Endothelial cell of umbilical vein (primary cell): ENCODE results near the gene PRR36. TPM values are rescaled to one million over a fixed set of nuclear protein-coding genes. Genes with fewer than 3 reads are reported as not detected.

Experiments
- BruUV-seq: library from RNA; stranded (reverse); fragments of 400-500 nt; replicated peaks from 2 replicates; lab custom pipeline; 2021; lab: Mats Ljungman, UMichigan
- CTCF ChIA-PET: fragments of 300-600, 350-600 bp; sonication (Branson Sonifier 250); formaldehyde crosslinking; loops from one replicate; lab custom pipeline; 2021; ENCODE audit warnings: antibody characterized with exemption, inconsistent platforms; lab: Charles Lee
- POLR2A ChIA-PET: fragments of 300-600, 350-600 bp; sonication (Branson Sonifier 250); formaldehyde crosslinking; loops from one replicate; lab custom pipeline; 2021; ENCODE audit warnings: antibody characterized with exemption, inconsistent platforms; lab: Charles Lee
- DNase-seq: peaks from one replicate; pipeline ENCODE4 v3.0.0-alpha.2; 2011; ENCODE audit warnings: low read depth, low spot score
- FAIRE-seq: peaks from 2 replicates; lab custom pipeline; 2011; peaks lifted over from hg19 to GRCh38; lab: Jason Lieb, UNC
- H2AFZ ChIP-seq: 2 replicates; pipeline ENCODE4 v1.6.0; 2012; ENCODE audit warnings: low read depth, low read length, control low read depth, inconsistent platforms
- H3K27ac ChIP-seq: 2 replicates; pipeline ENCODE4 v1.5.1; 2011; ENCODE audit warnings: low read depth, mild to moderate bottlenecking, control low read depth, low read length, moderate library complexity; ENCODE audit not compliant: insufficient read depth
- H3K27me3 ChIP-seq, 2 experiments: 2 replicates each; pipeline versions ENCODE4 v1.6.0 to v1.6.1; 2011; ENCODE audit warnings: low read length in 2 of 2, mixed read lengths in 1 of 2; ENCODE audit not compliant: control insufficient read depth in 2 of 2, insufficient read depth in 2 of 2
- H3K36me3 ChIP-seq, 2 experiments: 2 replicates in 1 of 2; 3 replicates in 1 of 2; pipeline ENCODE4 v1.5.1; 2011; ENCODE audit warnings: low read length in 2 of 2, mild to moderate bottlenecking in 1 of 2, moderate library complexity in 1 of 2; ENCODE audit not compliant: control insufficient read depth in 2 of 2, insufficient read depth in 2 of 2; ENCODE audit errors: extremely low read depth in 1 of 2
- H3K4me1 ChIP-seq: 3 replicates; pipeline ENCODE4 v1.5.1; 2011; ENCODE audit warnings: mild to moderate bottlenecking, low read length; ENCODE audit not compliant: control insufficient read depth, insufficient read depth; ENCODE audit errors: extremely low read depth
- H3K4me2 ChIP-seq: 2 replicates; pipeline ENCODE4 v1.6.1; 2011; ENCODE audit warnings: low read length, control low read depth, mixed read lengths; ENCODE audit not compliant: insufficient read depth
- H3K4me3 ChIP-seq, 3 experiments: fragments of 200-600 bp in 1 of 3; sonication (generic), shearing (Covaris generic) in 1 of 3; replicated peaks in 1 of 3; 2 replicates each; pipeline ENCODE4 v1.5.1; 2011 to 2016; ENCODE audit warnings: control low read depth in 3 of 3, low read length in 3 of 3, mild to moderate bottlenecking in 2 of 3, inconsistent platforms in 1 of 3, low read depth in 1 of 3, moderate library complexity in 1 of 3; ENCODE audit not compliant: insufficient read depth in 1 of 3
- H3K79me2 ChIP-seq: 2 replicates; pipeline ENCODE4 v1.6.0; 2012; ENCODE audit warnings: low read length, inconsistent platforms; ENCODE audit not compliant: control insufficient read depth, insufficient read depth
- H3K9ac ChIP-seq: replicated peaks from 2 replicates; pipeline ENCODE3; 2011; ENCODE audit warnings: low read length, control low read depth; ENCODE audit not compliant: insufficient read depth; ENCODE audit errors: extremely low read depth
- H3K9me1 ChIP-seq: replicated peaks from 3 replicates; pipeline ENCODE4 v1.6.0; 2011; ENCODE audit warnings: mild to moderate bottlenecking, low read length; ENCODE audit not compliant: control insufficient read depth, insufficient read depth; ENCODE audit errors: extremely low read depth
- H3K9me3 ChIP-seq: replicated peaks from 2 replicates; pipeline ENCODE4 v1.5.1; 2012; ENCODE audit warnings: low read length, inconsistent platforms; ENCODE audit not compliant: control insufficient read depth, insufficient read depth
- H4K20me1 ChIP-seq: replicated peaks from 2 replicates; pipeline ENCODE3; 2011; ENCODE audit warnings: mild to moderate bottlenecking, low read length; ENCODE audit not compliant: control insufficient read depth, insufficient read depth; ENCODE audit errors: extremely low read depth
- EZH2 ChIP-seq: IDR thresholded peaks from 2 replicates; pipeline ENCODE4 v1.6.1; 2012; ENCODE audit warnings: borderline replicate concordance, low read depth, mild to moderate bottlenecking, moderate library complexity, low read length, inconsistent platforms; ENCODE audit not compliant: severe bottlenecking
- FOS ChIP-seq: IDR thresholded peaks from 2 replicates; pipeline ENCODE4 v1.6.1; 2011; ENCODE audit warnings: mild to moderate bottlenecking, low read length, moderate library complexity, borderline replicate concordance; ENCODE audit not compliant: insufficient read depth
- GATA2 ChIP-seq: IDR thresholded peaks from 2 replicates; pipeline ENCODE4 v1.7.0; 2011; ENCODE audit warnings: low read depth, mild to moderate bottlenecking, moderate library complexity, mixed read lengths, low read length; ENCODE audit not compliant: insufficient read length, insufficient read depth
- JUN ChIP-seq: IDR thresholded peaks from 2 replicates; pipeline ENCODE4 v1.6.1; 2011; ENCODE audit warnings: borderline replicate concordance, low read depth; ENCODE audit not compliant: insufficient read length, insufficient read depth
- MYC ChIP-seq: IDR thresholded peaks from one replicate; pipeline ENCODE4 v1.6.1; 2011; ENCODE audit warnings: mild to moderate bottlenecking, low read depth, low read length
- POLR2A ChIP-seq: IDR thresholded peaks from 2 replicates; pipeline ENCODE4 v1.6.1; 2012; ENCODE audit warnings: low read depth, mild to moderate bottlenecking, control low read depth, low read length
- POLR2AphosphoS5 ChIP-seq: IDR thresholded peaks from 2 replicates; pipeline ENCODE4 v1.6.1; 2012; ENCODE audit warnings: low read depth, mild to moderate bottlenecking, control low read depth, low read length, moderate library complexity; ENCODE audit not compliant: insufficient read depth
- dilution Hi-C: fragments of 300-500 bp; cut with MboI; formaldehyde crosslinking; loops from one replicate; pipeline ENCODE4 v1.15.0; 2019; ENCODE audit warnings: low sequenced_read_pairs; ENCODE audit not compliant: extremely low pct_ligation_motif_present
- intact Hi-C: fragments of 100-400 bp; cut with micrococcal nuclease; formaldehyde crosslinking; loops from one replicate; pipeline ENCODE4 v1.10.0; 2022
- polyA plus RNA-seq, 4 experiments: library from polyadenylated mRNA; depleted of rRNA in 3 of 4; stranded (reverse) in 3 of 4; unstranded in 1 of 4; fragments of >200 nt; gene quantifications; 2 replicates each; pipeline versions ENCODE4 v1.2.1 to v1.2.3, GENCODE V29; 2011 to 2012; ENCODE audit warnings: missing spikeins in 1 of 4
- total RNA-seq: library from RNA; stranded (reverse); gene quantifications from 2 replicates; pipeline ENCODE4 v1.2.3, GENCODE V29; 2021
- TF ChIP-seq, protein P1 (sequence below): IDR thresholded peaks from 2 replicates; pipeline ENCODE4 v1.6.1; 2011; ENCODE audit not compliant: insufficient read depth, insufficient read length
- TF ChIP-seq, protein P2 (sequence below), 2 donors: IDR thresholded peaks; 1 replicate in 1 of 2; 2 replicates in 1 of 2; pipeline ENCODE4 v1.5.1; 2011; ENCODE audit warnings: low read length in 2 of 2, mild to moderate bottlenecking in 2 of 2, moderate library complexity in 2 of 2, control low read depth in 1 of 2, inconsistent platforms in 1 of 2, low read depth in 1 of 2; ENCODE audit not compliant: insufficient read depth in 1 of 2; ENCODE audit errors: extremely low read depth in 1 of 2

PRR36 gene
- total and polyA plus RNA-seq, 2 donors (not counting 3 experiments of a cell fraction or from before 2014, with no cell fraction given): not detected

- Histone ChIP-seq H3K9me3 (no peaks in the 10 kb centered on the region), H4K20me1 (no peaks in the 10 kb centered on the region), H2AFZ (no peak overlapping the region), H3K4me2 (no peak overlapping the region), H3K4me1 (peaks cover 7% of the 10 kb centered on the region), H3K9ac (no peak overlapping the region), H3K4me3 (no peak overlapping the region), H3K27ac (no peak overlapping the region), H3K36me3 (no peaks in the 10 kb centered on the region), H3K9me1 (no peaks in the 10 kb centered on the region), H3K27me3 (peaks cover 12 to 18% of the 10 kb centered on the region in 2 experiments), H3K79me2 (no peaks in the 10 kb centered on the region)
- no peak for DNase-seq
- POLR2A ChIA-PET: no interaction called here
- FAIRE-seq: no peak
- no TSS peak for BruUV-seq
- intact Hi-C loops (no loop called here), dilution Hi-C loops (no loop called here)
- TF ChIP-seq, protein P1, sequence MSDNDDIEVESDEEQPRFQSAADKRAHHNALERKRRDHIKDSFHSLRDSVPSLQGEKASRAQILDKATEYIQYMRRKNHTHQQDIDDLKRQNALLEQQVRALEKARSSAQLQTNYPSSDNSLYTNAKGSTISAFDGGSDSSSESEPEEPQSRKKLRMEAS: no peak
- no peak for TF ChIP-seq JUN
- TF ChIP-seq EZH2: no peak
- TF ChIP-seq, protein P2, sequence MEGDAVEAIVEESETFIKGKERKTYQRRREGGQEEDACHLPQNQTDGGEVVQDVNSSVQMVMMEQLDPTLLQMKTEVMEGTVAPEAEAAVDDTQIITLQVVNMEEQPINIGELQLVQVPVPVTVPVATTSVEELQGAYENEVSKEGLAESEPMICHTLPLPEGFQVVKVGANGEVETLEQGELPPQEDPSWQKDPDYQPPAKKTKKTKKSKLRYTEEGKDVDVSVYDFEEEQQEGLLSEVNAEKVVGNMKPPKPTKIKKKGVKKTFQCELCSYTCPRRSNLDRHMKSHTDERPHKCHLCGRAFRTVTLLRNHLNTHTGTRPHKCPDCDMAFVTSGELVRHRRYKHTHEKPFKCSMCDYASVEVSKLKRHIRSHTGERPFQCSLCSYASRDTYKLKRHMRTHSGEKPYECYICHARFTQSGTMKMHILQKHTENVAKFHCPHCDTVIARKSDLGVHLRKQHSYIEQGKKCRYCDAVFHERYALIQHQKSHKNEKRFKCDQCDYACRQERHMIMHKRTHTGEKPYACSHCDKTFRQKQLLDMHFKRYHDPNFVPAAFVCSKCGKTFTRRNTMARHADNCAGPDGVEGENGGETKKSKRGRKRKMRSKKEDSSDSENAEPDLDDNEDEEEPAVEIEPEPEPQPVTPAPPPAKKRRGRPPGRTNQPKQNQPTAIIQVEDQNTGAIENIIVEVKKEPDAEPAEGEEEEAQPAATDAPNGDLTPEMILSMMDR (IDR thresholded peaks at IDR 0.05; ENCODE audit: extremely low read depth in 1 of 2, insufficient read depth in 1 of 2, low read depth in 1 of 2, low read length in 2 of 2): no peak
- TF ChIP-seq POLR2AphosphoS5: no peak
- TF ChIP-seq FOS: no peak
- no peak for TF ChIP-seq GATA2
- no peak for TF ChIP-seq MYC
- TF ChIP-seq POLR2A: no peak
- CTCF ChIA-PET: interaction anchor here (0.5 kb wide), 1 partner anchor 155 kb away, joined by 4 read pairs; no protein-coding TSS in a partner anchor
Measured at GRCh38 chr19:7867092-7867844, 6.9 kb downstream of the PRR36 start.
